Natural killer cell (primary cell): ENCODE measurements around the gene TADA3. TPM values are rescaled to one million over a fixed set of nuclear protein-coding genes. Genes with fewer than 3 reads are reported as not detected.

ENCODE experiments used
- ATAC-seq, 3 donors: fragments of 150-1000 bp in 2 of 3; fragments of 200-7000 bp in 1 of 3; cut with Tn5 transposase; 1 replicate in 1 of 3; 2 replicates in 2 of 3; pipeline ENCODE4 v1.10.0; 2021; ENCODE audit warnings: mild to moderate bottlenecking in 2 of 3, moderate library complexity in 2 of 3
- DNase-seq, 2 donors: peaks; one replicate each; pipeline versions ENCODE4 v3.0.0 to v3.0.0-alpha.2; 2013 to 2021; ENCODE audit warnings: mixed read lengths in 1 of 2
- H3K27ac ChIP-seq: one replicate; pipeline ENCODE4 v1.5.1; 2013; ENCODE audit warnings: mild to moderate bottlenecking, low read length
- H3K27me3 ChIP-seq: one replicate; pipeline ENCODE4 v1.6.1; 2013; ENCODE audit warnings: low read length; ENCODE audit not compliant: control insufficient read depth, insufficient read depth
- H3K36me3 ChIP-seq: one replicate; pipeline ENCODE4 v1.6.1; 2013; ENCODE audit warnings: low read length; ENCODE audit not compliant: control insufficient read depth, insufficient read depth
- H3K4me1 ChIP-seq: one replicate; pipeline ENCODE4 v1.6.1; 2013; ENCODE audit warnings: low read length; ENCODE audit not compliant: control insufficient read depth, insufficient read depth
- H3K4me3 ChIP-seq: one replicate; pipeline ENCODE4 v1.5.1; 2013; ENCODE audit warnings: low read length
- H3K9me3 ChIP-seq: one replicate; pipeline ENCODE4 v1.6.1; 2013; ENCODE audit warnings: low read length; ENCODE audit not compliant: control insufficient read depth, insufficient read depth
- H3K27ac Mint-ChIP-seq, 2 donors: one replicate each; pipeline ENCODE4 v1.8.0; 2022; ENCODE audit warnings: mild to moderate bottlenecking in 2 of 2, mixed read lengths in 2 of 2, moderate library complexity in 1 of 2
- H3K27me3 Mint-ChIP-seq, 2 donors: one replicate each; pipeline ENCODE4 v1.8.0; 2022; ENCODE audit warnings: low read depth in 2 of 2, mixed read lengths in 2 of 2
- H3K36me3 Mint-ChIP-seq: one replicate; pipeline ENCODE4 v1.8.0; 2022; ENCODE audit warnings: mixed read lengths
- H3K4me1 Mint-ChIP-seq, 2 donors: one replicate each; pipeline ENCODE4 v1.8.0; 2022; ENCODE audit warnings: mixed read lengths in 2 of 2
- H3K4me3 Mint-ChIP-seq: one replicate; pipeline ENCODE4 v1.8.0; 2022; ENCODE audit warnings: mild to moderate bottlenecking, moderate library complexity, mixed read lengths
- H3K9me3 Mint-ChIP-seq, 2 donors: one replicate each; pipeline ENCODE4 v1.8.0; 2022; ENCODE audit warnings: mixed read lengths in 2 of 2
- WGBS: methylation state at CpG from one replicate; pipeline ENCODE4 v1.1.7; 2013; ENCODE audit warnings: missing lambda C conversion rate; ENCODE audit not compliant: insufficient coverage; 5-methylcytosine and 5-hydroxymethylcytosine counted together
- intact Hi-C: fragments of 100-400 bp; cut with micrococcal nuclease; formaldehyde crosslinking; loops from one replicate; pipeline ENCODE4 v1.14.2; 2022
- total RNA-seq, 4 donors: library from RNA; stranded (reverse); fragments of 120-200 nt in 1 of 4; gene quantifications; one replicate each; pipeline versions ENCODE4 v1.2.3 to v1.2.4, GENCODE V29; 2013 to 2022
- TF ChIP-seq, protein P1 (sequence below): fragments of 200-600 bp; IDR thresholded peaks from one replicate; pipeline ENCODE4 v1.8.0; 2022; ENCODE audit warnings: antibody characterized with exemption

Gene TADA3
- total RNA-seq, 3 donors from 2014 or later (not counting 1 experiment from before 2014, with no cell fraction given), result 59.2 to 73.7 (median 69.2) TPM

- 16% methylated on average over 49 of the region's 49 CpGs for WGBS
- H3K27me3 Mint-ChIP-seq, result no peaks in the 10 kb centered on the region
- no peaks in the 10 kb centered on the region for H3K36me3 Mint-ChIP-seq
- Histone ChIP-seq H3K27me3 (no peaks in the 10 kb centered on the region), H3K4me1 (peaks cover 36% of the 10 kb centered on the region), H3K36me3 (no peaks in the 10 kb centered on the region), H3K27ac (no peak within 1 kb of the TSS), H3K4me3 (peak within 1 kb of the TSS; percentile 31), H3K9me3 (no peaks in the 10 kb centered on the region)
- intact Hi-C loops, result loop anchor here (2.0 kb wide), 1 partner anchor 19 kb away; no protein-coding TSS in a partner anchor
- H3K4me1 Mint-ChIP-seq, result peaks cover 35 to 49% of the 10 kb centered on the region in 2 donors
- H3K4me3 Mint-ChIP-seq, result peak within 1 kb of the TSS; percentile 86
- peak within 1 kb of the TSS in 1 of 2 donors; percentile 84 for H3K27ac Mint-ChIP-seq
- DNase-seq, result peak; percentile 57 to 64
- ATAC-seq, result peak; percentile 89 to 97 (median 96)
- TF ChIP-seq, protein P1, sequence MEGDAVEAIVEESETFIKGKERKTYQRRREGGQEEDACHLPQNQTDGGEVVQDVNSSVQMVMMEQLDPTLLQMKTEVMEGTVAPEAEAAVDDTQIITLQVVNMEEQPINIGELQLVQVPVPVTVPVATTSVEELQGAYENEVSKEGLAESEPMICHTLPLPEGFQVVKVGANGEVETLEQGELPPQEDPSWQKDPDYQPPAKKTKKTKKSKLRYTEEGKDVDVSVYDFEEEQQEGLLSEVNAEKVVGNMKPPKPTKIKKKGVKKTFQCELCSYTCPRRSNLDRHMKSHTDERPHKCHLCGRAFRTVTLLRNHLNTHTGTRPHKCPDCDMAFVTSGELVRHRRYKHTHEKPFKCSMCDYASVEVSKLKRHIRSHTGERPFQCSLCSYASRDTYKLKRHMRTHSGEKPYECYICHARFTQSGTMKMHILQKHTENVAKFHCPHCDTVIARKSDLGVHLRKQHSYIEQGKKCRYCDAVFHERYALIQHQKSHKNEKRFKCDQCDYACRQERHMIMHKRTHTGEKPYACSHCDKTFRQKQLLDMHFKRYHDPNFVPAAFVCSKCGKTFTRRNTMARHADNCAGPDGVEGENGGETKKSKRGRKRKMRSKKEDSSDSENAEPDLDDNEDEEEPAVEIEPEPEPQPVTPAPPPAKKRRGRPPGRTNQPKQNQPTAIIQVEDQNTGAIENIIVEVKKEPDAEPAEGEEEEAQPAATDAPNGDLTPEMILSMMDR, result no peak
- H3K9me3 Mint-ChIP-seq, result no peaks in the 10 kb centered on the region
Observed at GRCh38 chr3:9769426-9770275, 22.6 kb downstream of the TADA3 start, which contains the start of gene CAMK1. Gene CAMK1, minus strand, starts transcription at chr3:9769947. Its CDS starts 2,198 bp downstream, at chr3:9767749.

- H3K27me3 Mint-ChIP-seq, result no peaks in the 10 kb centered on the region
- 86% methylated on average over 5 of the region's 5 CpGs for WGBS
- H3K4me3 Mint-ChIP-seq, result peak overlapping the region; percentile 77
- Histone ChIP-seq H3K9me3 (no peaks in the 10 kb centered on the region), H3K4me1 (peaks cover 36% of the 10 kb centered on the region), H3K27me3 (no peaks in the 10 kb centered on the region), H3K27ac (no peak overlapping the region), H3K4me3 (peak overlapping the region; percentile 31), H3K36me3 (no peaks in the 10 kb centered on the region)
- DNase-seq (no peak), ATAC-seq (no peak)
- H3K36me3 Mint-ChIP-seq, result no peaks in the 10 kb centered on the region
- peak overlapping the region in 1 of 2 donors; percentile 84 for H3K27ac Mint-ChIP-seq
- intact Hi-C loops, result loop anchor here (2.0 kb wide), 1 partner anchor 18 kb away; no protein-coding TSS in a partner anchor
- H3K4me1 Mint-ChIP-seq, result peaks cover 35 to 49% of the 10 kb centered on the region in 2 donors
- TF ChIP-seq, protein P1, result no peak
- no peaks in the 10 kb centered on the region for H3K9me3 Mint-ChIP-seq
Observed at GRCh38 chr3:9769012-9769411, 23.3 kb downstream of the TADA3 start.

DNA sequence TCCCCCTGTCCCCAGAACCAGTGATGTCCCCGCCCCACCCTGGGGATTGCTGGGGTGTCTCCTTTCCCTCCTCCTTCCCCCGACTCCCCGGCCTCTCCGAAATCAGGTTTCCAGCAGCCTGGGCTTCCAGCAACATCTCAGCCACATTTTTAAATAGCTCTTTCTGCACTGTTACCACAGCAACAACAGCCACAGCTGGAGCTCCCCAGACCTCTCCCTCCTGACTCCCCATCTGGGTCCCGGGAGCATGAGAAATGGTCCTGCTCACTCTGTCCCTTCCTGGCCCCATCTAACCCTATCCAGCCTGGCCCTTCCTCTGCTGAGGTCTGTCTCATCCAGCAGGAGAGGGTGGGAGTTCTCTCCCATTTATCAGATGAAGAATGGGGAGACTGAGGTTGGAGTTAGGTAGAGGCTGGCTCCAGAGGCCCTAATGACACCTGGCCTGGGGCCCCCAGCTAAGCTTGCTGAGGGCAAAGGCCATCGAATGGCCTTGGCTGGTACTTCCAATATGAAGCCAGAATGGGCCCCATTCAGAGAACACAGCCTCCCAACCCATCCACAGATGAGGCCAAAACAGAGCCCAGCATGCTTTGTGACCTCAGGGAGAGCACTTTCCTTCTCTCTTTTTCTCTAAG lies 24.0 kb downstream of the TADA3 start:
- 90% methylated on average over 6 of the region's 6 CpGs for WGBS
- no peak for DNase-seq
- Histone ChIP-seq H3K36me3 (no peaks in the 10 kb centered on the region), H3K4me3 (no peak overlapping the region), H3K27me3 (no peaks in the 10 kb centered on the region), H3K27ac (no peak overlapping the region), H3K4me1 (peaks cover 36% of the 10 kb centered on the region), H3K9me3 (no peaks in the 10 kb centered on the region)
- Mint-ChIP-seq H3K27me3 (no peaks in the 10 kb centered on the region), H3K4me1 (peaks cover 35 to 49% of the 10 kb centered on the region in 2 donors), H3K4me3 (peak overlapping the region; percentile 50), H3K9me3 (no peaks in the 10 kb centered on the region), H3K27ac (peak overlapping the region; percentile 3 to 84), H3K36me3 (no peaks in the 10 kb centered on the region)
- ATAC-seq, result no peak
- intact Hi-C loops, result loop anchor here (2.0 kb wide), 1 partner anchor 17 kb away; no protein-coding TSS in a partner anchor
- TF ChIP-seq, protein P1, result no peak
